OCI-LY1 (cell line): ENCODE data around the gene MRPL39.

Experiments used
- H2AFZ ChIP-seq: fragments of 200-600 bp; sonication (generic), shearing (Covaris generic); 2 replicates; pipeline ENCODE4 v1.6.0; 2014; ENCODE audit warnings: antibody characterized with exemption, mild to moderate bottlenecking, low read length
- H3F3A ChIP-seq: fragments of 200-600 bp; sonication (generic), shearing (Covaris generic); 2 replicates; pipeline ENCODE4 v1.6.0; 2014; ENCODE audit warnings: mild to moderate bottlenecking, antibody characterized with exemption, low read length, moderate library complexity; ENCODE audit not compliant: insufficient read depth
- H3K27ac ChIP-seq: fragments of 200-600 bp; sonication (generic); 2 replicates; pipeline ENCODE4 v1.5.1; 2014; ENCODE audit warnings: low read length, mixed run types, mild to moderate bottlenecking, low read depth; ENCODE audit not compliant: poor library complexity, severe bottlenecking
- H3K27me3 ChIP-seq: fragments of 200-600 bp; sonication (generic); 2 replicates; pipeline ENCODE4 v1.6.0; 2014; ENCODE audit warnings: antibody characterized with exemption, mild to moderate bottlenecking, low read length, moderate library complexity; ENCODE audit not compliant: insufficient read depth
- H3K36me3 ChIP-seq: fragments of 200-600 bp; sonication (generic); 2 replicates; pipeline ENCODE4 v1.6.1; 2014; ENCODE audit warnings: mild to moderate bottlenecking, antibody characterized with exemption, low read length, moderate library complexity, mixed read lengths; ENCODE audit not compliant: insufficient read depth
- H3K4me1 ChIP-seq: fragments of 200-600 bp; sonication (generic); 2 replicates; pipeline ENCODE4 v1.5.1; 2014; ENCODE audit warnings: mild to moderate bottlenecking, low read length, moderate library complexity; ENCODE audit not compliant: insufficient read depth, severe bottlenecking
- H3K4me2 ChIP-seq: fragments of 200-600 bp; sonication (generic), shearing (Covaris generic); 2 replicates; pipeline ENCODE4 v1.6.1; 2014; ENCODE audit warnings: low read length
- H3K4me3 ChIP-seq: fragments of 200-600 bp; sonication (generic); 2 replicates; pipeline ENCODE4 v1.5.1; 2014; ENCODE audit warnings: low read length, low read depth, mild to moderate bottlenecking, mixed read lengths; ENCODE audit not compliant: poor library complexity, severe bottlenecking
- H3K79me2 ChIP-seq: fragments of 200-600 bp; shearing (Covaris generic); 2 replicates; pipeline ENCODE4 v1.6.1; 2016; ENCODE audit warnings: mixed run types, low read length, mixed read lengths; ENCODE audit not compliant: insufficient read depth
- H3K9ac ChIP-seq: fragments of 200-600 bp; sonication (generic), shearing (Covaris generic); 2 replicates; pipeline ENCODE4 v1.6.1; 2014; ENCODE audit warnings: mild to moderate bottlenecking, low read length, mixed read lengths
- H3K9me2 ChIP-seq: fragments of 200-600 bp; sonication (generic), shearing (Covaris generic); 2 replicates; pipeline ENCODE4 v1.6.1; 2014; ENCODE audit warnings: low read depth, mild to moderate bottlenecking, low read length, mixed read lengths
- H3K9me3 ChIP-seq: fragments of 200-600 bp; shearing (Covaris generic); 2 replicates; pipeline ENCODE4 v1.6.1; 2014; ENCODE audit warnings: low read length, mixed read lengths
- H4K20me1 ChIP-seq: fragments of 200-600 bp; sonication (generic), shearing (Covaris generic); 2 replicates; pipeline ENCODE4 v1.6.0; 2016; ENCODE audit warnings: mild to moderate bottlenecking, low read length; ENCODE audit not compliant: insufficient read depth
- CTCF ChIP-seq: fragments of 200-600 bp; sonication (generic), shearing (Covaris generic); IDR thresholded peaks from 2 replicates; pipeline ENCODE4 v1.5.1; 2017; ENCODE audit warnings: mild to moderate bottlenecking, antibody characterized with exemption, low read length, moderate library complexity, mixed read lengths
- EZH2 ChIP-seq: fragments of 200-600 bp; sonication (generic), shearing (Covaris generic); IDR thresholded peaks from 2 replicates; pipeline ENCODE4 v1.8.0; 2017; ENCODE audit warnings: borderline replicate concordance, mixed run types, mild to moderate bottlenecking, antibody characterized with exemption, low read length, moderate library complexity, mixed read lengths

The MRPL39 gene

DNA sequence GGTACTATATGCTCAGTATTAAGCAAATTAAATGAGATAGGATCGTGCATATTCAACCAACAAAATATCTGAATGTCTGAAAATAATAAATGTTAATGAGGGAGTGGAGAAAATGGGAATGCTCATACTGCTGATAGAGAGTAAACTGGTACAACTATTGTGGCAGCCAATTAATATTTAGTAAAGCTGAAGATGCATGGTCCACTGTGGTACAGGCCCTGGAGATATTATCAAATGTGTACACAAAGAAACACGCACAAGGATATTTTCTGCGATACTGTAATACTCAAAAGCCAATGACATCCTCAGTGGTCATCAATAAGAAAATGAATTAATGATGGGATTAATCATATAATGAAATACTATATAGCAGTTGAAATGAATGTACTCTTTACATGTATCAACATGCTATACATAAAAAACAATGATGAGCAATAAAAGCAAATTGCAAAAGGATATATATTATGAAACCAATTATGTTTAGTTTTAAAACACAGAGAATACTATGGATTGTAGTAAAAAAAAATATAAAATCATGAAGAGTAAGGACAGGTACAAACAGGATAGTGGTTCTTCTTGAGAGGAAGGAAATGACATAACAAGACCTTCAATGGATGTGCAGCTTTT lies 25.0 kb downstream of the MRPL39 start:
- Histone ChIP-seq H3K79me2 (no peaks in the 10 kb centered on the region), H3K4me2 (no peak overlapping the region), H3K9me3 (no peaks in the 10 kb centered on the region), H3K9me2 (no peaks in the 10 kb centered on the region), H3K4me1 (no peaks in the 10 kb centered on the region), H3K9ac (no peak overlapping the region), H3K27me3 (no peaks in the 10 kb centered on the region), H4K20me1 (no peaks in the 10 kb centered on the region), H3K4me3 (no peak overlapping the region), H3F3A (no peaks in the 10 kb centered on the region), H2AFZ (no peak overlapping the region), H3K36me3 (peaks cover 14% of the 10 kb centered on the region), H3K27ac (no peak overlapping the region)
- TF ChIP-seq CTCF (no peak), EZH2 (no peak)

- no peaks in the 10 kb centered on the region for H3K4me1 ChIP-seq
- no peaks in the 10 kb centered on the region for H4K20me1 ChIP-seq
- H3K36me3 ChIP-seq: peaks cover 8% of the 10 kb centered on the region
- no peak overlapping the region for H3K27ac ChIP-seq
- TF ChIP-seq EZH2 (no peak), CTCF (no peak)
- H3K9me3 ChIP-seq: no peaks in the 10 kb centered on the region
- H3K27me3 ChIP-seq: no peaks in the 10 kb centered on the region
- H2AFZ ChIP-seq: no peak overlapping the region
- no peak overlapping the region for H3K4me3 ChIP-seq
- no peak overlapping the region for H3K9ac ChIP-seq
- H3K9me2 ChIP-seq: no peaks in the 10 kb centered on the region
- H3F3A ChIP-seq: no peaks in the 10 kb centered on the region
- H3K79me2 ChIP-seq: no peaks in the 10 kb centered on the region
- H3K4me2 ChIP-seq: no peak overlapping the region
Measured at GRCh38 chr21:25581582-25581981, 25.7 kb downstream of the MRPL39 start.

DNA sequence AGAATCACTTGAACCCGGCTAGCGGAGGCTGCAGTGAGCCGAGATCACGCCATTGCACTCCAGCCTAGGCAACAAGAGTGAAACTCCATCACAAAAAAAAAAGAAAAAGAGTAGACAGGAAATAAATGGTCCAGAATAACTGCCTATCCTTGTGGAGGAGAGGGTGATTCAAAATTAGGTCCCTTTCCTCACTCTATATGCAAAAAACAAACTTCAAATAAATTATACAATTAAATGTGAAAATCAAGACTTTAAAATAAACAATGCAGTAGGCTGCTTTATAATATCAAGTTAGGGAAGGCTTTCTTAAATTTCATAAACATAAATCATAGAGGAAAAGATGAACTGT lies 26.4 kb downstream of the MRPL39 start:
- Histone ChIP-seq H3K79me2 (no peaks in the 10 kb centered on the region), H3K9me3 (no peaks in the 10 kb centered on the region), H3K4me1 (no peaks in the 10 kb centered on the region), H4K20me1 (no peaks in the 10 kb centered on the region), H3K9ac (no peak overlapping the region), H3K36me3 (peaks cover 3% of the 10 kb centered on the region; the same call in 1 of the 2 replicates), H3K9me2 (no peaks in the 10 kb centered on the region), H3K4me2 (no peak overlapping the region), H3K27ac (no peak overlapping the region), H3K4me3 (no peak overlapping the region), H3K27me3 (no peaks in the 10 kb centered on the region), H2AFZ (no peak overlapping the region), H3F3A (no peaks in the 10 kb centered on the region)
- TF ChIP-seq EZH2 (no peak), CTCF (no peak)
